Testis (tissue), 2 donors: ENCODE data around the gene RNU4-1.

Source experiments
- CTCF ChIP-seq, 3 experiments: fragments of 450-650 bp in 2 of 3; fragments of 200-600 bp in 1 of 3; sonication (generic) in 1 of 3; IDR thresholded peaks; one replicate each; pipeline ENCODE4 v1.5.1; 2016 to 2019; ENCODE audit warnings: antibody characterized with exemption in 3 of 3, mild to moderate bottlenecking in 2 of 3, moderate library complexity in 1 of 3
- POLR2A ChIP-seq: fragments of 450-650 bp; IDR thresholded peaks from one replicate; pipeline ENCODE4 v1.6.1; 2017; ENCODE audit warnings: antibody characterized with exemption, mild to moderate bottlenecking, moderate library complexity

- TF ChIP-seq POLR2A, result no peak
- no peak for TF ChIP-seq CTCF (IDR thresholded peaks at IDR 0.05)
These were observed 21.2 kb upstream of the RNU4-1 start for GRCh38 chr12:120314220-120314619.
